K562 treated with DMSO at 1 percent for 48 hours (cell line): ENCODE data around the gene GEMIN5. TPM values are rescaled to one million over a fixed set of nuclear protein-coding genes. Genes with fewer than 3 reads are reported as not detected.

Source experiments
- total RNA-seq: library from RNA; unstranded; fragments of 300-600 nt; gene quantifications from 2 replicates; pipeline ENCODE4 v1.2.3, GENCODE V29; 2022; ENCODE audit warnings: low replicate concordance; ENCODE audit errors: extremely low read depth

Gene GEMIN5, protein sequence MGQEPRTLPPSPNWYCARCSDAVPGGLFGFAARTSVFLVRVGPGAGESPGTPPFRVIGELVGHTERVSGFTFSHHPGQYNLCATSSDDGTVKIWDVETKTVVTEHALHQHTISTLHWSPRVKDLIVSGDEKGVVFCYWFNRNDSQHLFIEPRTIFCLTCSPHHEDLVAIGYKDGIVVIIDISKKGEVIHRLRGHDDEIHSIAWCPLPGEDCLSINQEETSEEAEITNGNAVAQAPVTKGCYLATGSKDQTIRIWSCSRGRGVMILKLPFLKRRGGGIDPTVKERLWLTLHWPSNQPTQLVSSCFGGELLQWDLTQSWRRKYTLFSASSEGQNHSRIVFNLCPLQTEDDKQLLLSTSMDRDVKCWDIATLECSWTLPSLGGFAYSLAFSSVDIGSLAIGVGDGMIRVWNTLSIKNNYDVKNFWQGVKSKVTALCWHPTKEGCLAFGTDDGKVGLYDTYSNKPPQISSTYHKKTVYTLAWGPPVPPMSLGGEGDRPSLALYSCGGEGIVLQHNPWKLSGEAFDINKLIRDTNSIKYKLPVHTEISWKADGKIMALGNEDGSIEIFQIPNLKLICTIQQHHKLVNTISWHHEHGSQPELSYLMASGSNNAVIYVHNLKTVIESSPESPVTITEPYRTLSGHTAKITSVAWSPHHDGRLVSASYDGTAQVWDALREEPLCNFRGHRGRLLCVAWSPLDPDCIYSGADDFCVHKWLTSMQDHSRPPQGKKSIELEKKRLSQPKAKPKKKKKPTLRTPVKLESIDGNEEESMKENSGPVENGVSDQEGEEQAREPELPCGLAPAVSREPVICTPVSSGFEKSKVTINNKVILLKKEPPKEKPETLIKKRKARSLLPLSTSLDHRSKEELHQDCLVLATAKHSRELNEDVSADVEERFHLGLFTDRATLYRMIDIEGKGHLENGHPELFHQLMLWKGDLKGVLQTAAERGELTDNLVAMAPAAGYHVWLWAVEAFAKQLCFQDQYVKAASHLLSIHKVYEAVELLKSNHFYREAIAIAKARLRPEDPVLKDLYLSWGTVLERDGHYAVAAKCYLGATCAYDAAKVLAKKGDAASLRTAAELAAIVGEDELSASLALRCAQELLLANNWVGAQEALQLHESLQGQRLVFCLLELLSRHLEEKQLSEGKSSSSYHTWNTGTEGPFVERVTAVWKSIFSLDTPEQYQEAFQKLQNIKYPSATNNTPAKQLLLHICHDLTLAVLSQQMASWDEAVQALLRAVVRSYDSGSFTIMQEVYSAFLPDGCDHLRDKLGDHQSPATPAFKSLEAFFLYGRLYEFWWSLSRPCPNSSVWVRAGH (N-terminal part only)
- not detected in 2 replicates for total RNA-seq

DNA sequence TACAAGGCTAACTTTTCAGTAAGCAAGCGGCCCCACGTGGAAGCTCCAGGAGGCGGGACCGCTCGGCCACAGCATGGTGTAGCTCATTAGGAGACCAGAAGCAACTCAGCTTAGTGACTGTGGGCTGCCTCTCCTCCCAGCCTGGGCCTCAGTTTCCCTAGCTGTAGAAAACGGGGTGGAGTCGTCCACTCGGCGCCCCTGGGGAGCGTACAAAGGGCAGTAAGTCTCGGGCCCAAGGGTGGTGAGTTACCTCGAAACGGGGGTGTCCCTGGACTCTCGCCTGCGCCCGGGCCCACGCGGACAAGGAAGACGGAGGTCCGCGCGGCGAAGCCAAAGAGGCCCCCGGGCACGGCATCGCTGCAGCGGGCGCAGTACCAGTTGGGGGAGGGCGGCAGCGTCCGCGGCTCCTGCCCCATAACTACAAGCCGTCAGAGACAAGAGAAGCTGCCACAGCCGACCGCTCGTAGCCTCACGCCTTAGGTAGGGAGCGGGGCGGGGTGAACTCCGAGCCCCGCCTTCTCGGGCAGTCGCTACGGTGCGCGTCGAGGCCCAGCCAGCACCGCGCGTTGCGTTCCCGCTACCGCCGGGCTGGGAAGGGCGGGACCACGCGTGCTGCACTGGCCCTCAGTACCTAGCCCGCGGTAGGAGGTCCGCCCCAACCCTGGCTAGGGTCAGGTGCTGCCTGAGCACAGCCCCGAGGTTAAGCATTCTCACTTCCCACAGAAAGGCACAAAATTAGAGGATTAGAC, at the start of gene GEMIN5:
Gene GEMIN5, minus strand, starts transcription at position 494 of the 749 bp plus-strand sequence. Its CDS starts 78 bp downstream, at position 416.

GRCh38 chr5:154940772-154941620, 3.0 kb upstream of the GEMIN5 start, which contains the start of gene MRPL22:
MRPL22 (plus strand) TSS chr5:154941073; CDS start chr5:154941111, 38 bp downstream.

GRCh38 chr5:154858297-154858971, 79.6 kb downstream of the GEMIN5 start, which contains the start of gene CNOT8:
CNOT8 (plus strand) TSS chr5:154858627; CDS start chr5:154863279, 4,652 bp downstream.

GRCh38 chr5:154850255-154851062, 87.6 kb downstream of the GEMIN5 start, which contains the start of gene FAXDC2:
FAXDC2 (minus strand) TSS chr5:154850603; CDS start chr5:154838178, 12,425 bp downstream.

Other genes with a start within 250 kb of the GEMIN5 start
- gene LARP1, start 182.8 kb downstream of the GEMIN5 start, total RNA-seq, result 136 TPM in 1 of 2 replicates, not detected in the other
- gene FAXDC2, start 87.6 kb downstream of the GEMIN5 start, total RNA-seq, result not detected in 2 replicates
- not detected in 2 replicates for gene CNOT8, start 79.6 kb downstream of the GEMIN5 start, total RNA-seq
- not detected in 2 replicates for gene MRPL22, start 2.9 kb upstream of the GEMIN5 start, total RNA-seq
- gene KIF4B, start 75.5 kb upstream of the GEMIN5 start, total RNA-seq, result not detected in 2 replicates